ENCODE measurements around the gene CLK4.

CLK4 gene

GRCh38 chr5:178582291-178582690, 44.6 kb downstream of the CLK4 start:
- Histone ChIP-seq H3K9me3 (ENCODE audit: low read length) (no peaks in the 10 kb centered on the region), H3K4me2 (ENCODE audit: low read length) (no peak overlapping the region), H4K20me1 (ENCODE audit: insufficient read depth, low read length) (no peaks in the 10 kb centered on the region), H3K9ac (ENCODE audit: low read length) (no peak overlapping the region), H3K9me2 (ENCODE audit: low read depth, low read length) (no peaks in the 10 kb centered on the region), H3K79me2 (ENCODE audit: insufficient read depth, low read length) (no peaks in the 10 kb centered on the region), H3K36me3 (ENCODE audit: insufficient read depth, low read length) (no peaks in the 10 kb centered on the region), H3K27me3 (ENCODE audit: insufficient read depth, low read length) (no peaks in the 10 kb centered on the region), H3K4me3 (ENCODE audit: low read depth, low read length, poor library complexity, severe bottlenecking) (no peak overlapping the region), H2AFZ (ENCODE audit: low read length) (no peak overlapping the region), H3F3A (ENCODE audit: insufficient read depth, low read length) (no peaks in the 10 kb centered on the region), H3K4me1 (ENCODE audit: insufficient read depth, low read length, severe bottlenecking) (no peaks in the 10 kb centered on the region), H3K27ac (ENCODE audit: low read depth, low read length, poor library complexity, severe bottlenecking) (no peak overlapping the region)
- TF ChIP-seq CTCF (IDR thresholded peaks at IDR 0.05; ENCODE audit: low read length) (no peak), EZH2 (IDR thresholded peaks at IDR 0.05; ENCODE audit: borderline replicate concordance, low read length) (no peak)

- H3K9me3 ChIP-seq (ENCODE audit: low read length): no peaks in the 10 kb centered on the region
- no peak for TF ChIP-seq EZH2 (IDR thresholded peaks at IDR 0.05; ENCODE audit: borderline replicate concordance, low read length)
- no peak for TF ChIP-seq CTCF (IDR thresholded peaks at IDR 0.05; ENCODE audit: low read length)
- H3K4me2 ChIP-seq (ENCODE audit: low read length): no peak overlapping the region
- H3F3A ChIP-seq (ENCODE audit: insufficient read depth, low read length): no peaks in the 10 kb centered on the region
- no peaks in the 10 kb centered on the region for H3K27me3 ChIP-seq (ENCODE audit: insufficient read depth, low read length)
- H3K36me3 ChIP-seq (ENCODE audit: insufficient read depth, low read length): no peaks in the 10 kb centered on the region
- H3K79me2 ChIP-seq (ENCODE audit: insufficient read depth, low read length): no peaks in the 10 kb centered on the region
- H4K20me1 ChIP-seq (ENCODE audit: insufficient read depth, low read length): no peaks in the 10 kb centered on the region
- H3K27ac ChIP-seq (ENCODE audit: low read depth, low read length, poor library complexity, severe bottlenecking): no peak overlapping the region
- H2AFZ ChIP-seq (ENCODE audit: low read length): no peak overlapping the region
- H3K4me1 ChIP-seq (ENCODE audit: insufficient read depth, low read length, severe bottlenecking): no peaks in the 10 kb centered on the region
- H3K9me2 ChIP-seq (ENCODE audit: low read depth, low read length): no peaks in the 10 kb centered on the region
- no peak overlapping the region for H3K9ac ChIP-seq (ENCODE audit: low read length)
- H3K4me3 ChIP-seq (ENCODE audit: low read depth, low read length, poor library complexity, severe bottlenecking): no peak overlapping the region
These were observed 45.2 kb downstream of the CLK4 start for GRCh38 chr5:178581621-178582020.

GRCh38 chr5:178580271-178580955, 46.4 kb downstream of the CLK4 start:
- Histone ChIP-seq H3K27ac (ENCODE audit: low read depth, low read length, poor library complexity, severe bottlenecking) (no peak overlapping the region), H3K4me3 (ENCODE audit: low read depth, low read length, poor library complexity, severe bottlenecking) (no peak overlapping the region), H2AFZ (ENCODE audit: low read length) (no peak overlapping the region), H3K79me2 (ENCODE audit: insufficient read depth, low read length) (no peaks in the 10 kb centered on the region), H3K9me3 (ENCODE audit: low read length) (no peaks in the 10 kb centered on the region), H3K9ac (ENCODE audit: low read length) (no peak overlapping the region), H3K36me3 (ENCODE audit: insufficient read depth, low read length) (no peaks in the 10 kb centered on the region), H4K20me1 (ENCODE audit: insufficient read depth, low read length) (no peaks in the 10 kb centered on the region), H3K27me3 (ENCODE audit: insufficient read depth, low read length) (no peaks in the 10 kb centered on the region), H3F3A (ENCODE audit: insufficient read depth, low read length) (no peaks in the 10 kb centered on the region), H3K4me2 (ENCODE audit: low read length) (no peak overlapping the region), H3K4me1 (ENCODE audit: insufficient read depth, low read length, severe bottlenecking) (no peaks in the 10 kb centered on the region), H3K9me2 (ENCODE audit: low read depth, low read length) (no peaks in the 10 kb centered on the region)
- TF ChIP-seq EZH2 (IDR thresholded peaks at IDR 0.05; ENCODE audit: borderline replicate concordance, low read length) (no peak), CTCF (IDR thresholded peaks at IDR 0.05; ENCODE audit: low read length) (no peak)
